Peyer's patch (tissue), 4 donors: ENCODE results near the gene ENPEP. TPM values are rescaled to one million over a fixed set of nuclear protein-coding genes. Genes with fewer than 3 reads are reported as not detected.

ENCODE experiments used
- DNase-seq, 3 donors: peaks; one replicate each; pipeline ENCODE4 v3.0.0-alpha.2; 2017 to 2019
- H3K27ac ChIP-seq, 4 donors: fragments of 200-600 bp; sonication (generic); one replicate each; pipeline ENCODE4 v1.5.1; 2016 to 2019
- H3K27me3 ChIP-seq, 2 donors: fragments of 200-600 bp; sonication (generic); one replicate each; pipeline ENCODE4 v1.5.1; 2019
- H3K36me3 ChIP-seq, 3 donors: fragments of 200-600 bp; sonication (generic); one replicate each; pipeline ENCODE4 v1.5.1; 2016 to 2019
- H3K4me1 ChIP-seq, 4 donors: fragments of 200-600 bp; sonication (generic); one replicate each; pipeline ENCODE4 v1.5.1; 2016 to 2019
- H3K4me3 ChIP-seq, 4 donors: fragments of 200-600 bp; sonication (generic); 1 replicate in 3 of 4; 2 replicates in 1 of 4; pipeline ENCODE4 v1.5.1; 2016 to 2019; ENCODE audit warnings: mild to moderate bottlenecking in 1 of 4
- H3K9me3 ChIP-seq, 4 donors: fragments of 200-600 bp; sonication (generic); one replicate each; pipeline ENCODE4 v1.5.1; 2016 to 2019; ENCODE audit warnings: mild to moderate bottlenecking in 1 of 4
- POLR2A ChIP-seq, 2 donors: fragments of 450-650 bp; IDR thresholded peaks; one replicate each; pipeline ENCODE4 v1.5.1; 2017; ENCODE audit warnings: antibody characterized with exemption in 2 of 2, mild to moderate bottlenecking in 2 of 2, moderate library complexity in 2 of 2
- total RNA-seq, 4 donors: library from RNA; depleted of rRNA; stranded (reverse); fragments of >200 nt; gene quantifications; one replicate each; pipeline ENCODE4 v1.1.0, GENCODE V29; 2016
- TF ChIP-seq, protein P1 (sequence below), 6 experiments: fragments of 450-650 bp in 4 of 6; fragments of 200-600 bp in 2 of 6; sonication (generic) in 1 of 6; IDR thresholded peaks; one replicate each; pipeline ENCODE4 v1.5.1; 2017 to 2019; ENCODE audit warnings: antibody characterized with exemption in 6 of 6, mild to moderate bottlenecking in 3 of 6, moderate library complexity in 1 of 6

The ENPEP gene
- total RNA-seq, 4 donors from 2014 or later: 27.2 to 751 (median 412) TPM

DNA sequence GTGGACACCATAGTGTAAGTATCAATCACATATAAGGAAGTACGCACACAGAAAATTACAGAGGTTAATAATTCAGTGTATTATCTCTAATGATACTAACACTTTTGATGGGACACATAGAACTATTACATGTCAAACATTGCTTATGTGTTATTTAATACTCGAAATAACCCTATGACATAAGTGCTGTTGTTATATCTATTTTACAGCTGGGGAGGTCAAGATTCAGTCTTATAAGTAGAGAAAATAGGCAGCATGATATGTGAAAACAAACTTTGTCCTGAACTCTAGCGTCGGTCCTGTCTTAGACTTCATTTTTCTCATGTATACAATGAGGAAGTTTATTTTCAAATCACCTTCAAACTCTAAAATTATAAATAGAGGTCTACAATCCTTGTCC is 23.2 kb downstream of the ENPEP start:
- Histone ChIP-seq H3K4me3 (no peak overlapping the region), H3K9me3 (no peaks in the 10 kb centered on the region), H3K27me3 (no peaks in the 10 kb centered on the region), H3K4me1 (peaks cover 0 to 5% (median 0%) of the 10 kb centered on the region in 4 donors), H3K36me3 (no peaks in the 10 kb centered on the region), H3K27ac (peak overlapping the region in 2 of 4 donors; percentile 58 to 63)
- DNase-seq: no peak
- TF ChIP-seq POLR2A (IDR thresholded peaks at IDR 0.05): no peak
- TF ChIP-seq, protein P1, sequence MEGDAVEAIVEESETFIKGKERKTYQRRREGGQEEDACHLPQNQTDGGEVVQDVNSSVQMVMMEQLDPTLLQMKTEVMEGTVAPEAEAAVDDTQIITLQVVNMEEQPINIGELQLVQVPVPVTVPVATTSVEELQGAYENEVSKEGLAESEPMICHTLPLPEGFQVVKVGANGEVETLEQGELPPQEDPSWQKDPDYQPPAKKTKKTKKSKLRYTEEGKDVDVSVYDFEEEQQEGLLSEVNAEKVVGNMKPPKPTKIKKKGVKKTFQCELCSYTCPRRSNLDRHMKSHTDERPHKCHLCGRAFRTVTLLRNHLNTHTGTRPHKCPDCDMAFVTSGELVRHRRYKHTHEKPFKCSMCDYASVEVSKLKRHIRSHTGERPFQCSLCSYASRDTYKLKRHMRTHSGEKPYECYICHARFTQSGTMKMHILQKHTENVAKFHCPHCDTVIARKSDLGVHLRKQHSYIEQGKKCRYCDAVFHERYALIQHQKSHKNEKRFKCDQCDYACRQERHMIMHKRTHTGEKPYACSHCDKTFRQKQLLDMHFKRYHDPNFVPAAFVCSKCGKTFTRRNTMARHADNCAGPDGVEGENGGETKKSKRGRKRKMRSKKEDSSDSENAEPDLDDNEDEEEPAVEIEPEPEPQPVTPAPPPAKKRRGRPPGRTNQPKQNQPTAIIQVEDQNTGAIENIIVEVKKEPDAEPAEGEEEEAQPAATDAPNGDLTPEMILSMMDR (IDR thresholded peaks at IDR 0.05): no peak

DNA sequence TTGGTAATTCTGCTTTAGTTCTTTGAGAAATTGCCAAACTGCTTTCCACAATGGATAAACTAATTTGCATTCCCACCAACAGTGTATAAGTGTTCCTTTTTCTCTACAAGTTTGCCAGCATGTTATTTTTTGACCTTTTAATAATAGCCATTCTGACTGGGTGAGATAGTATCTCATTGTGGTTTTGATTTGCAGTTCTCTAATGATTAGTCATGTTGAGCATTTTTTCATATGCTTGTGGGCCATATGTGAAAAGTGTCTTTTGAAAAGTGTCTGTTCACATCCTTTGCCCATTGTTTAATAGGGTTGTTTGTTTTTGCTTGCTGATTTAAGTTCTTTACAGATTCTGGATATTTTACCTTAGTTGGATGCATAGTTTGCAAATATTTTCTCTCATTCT is 25.9 kb downstream of the ENPEP start:
- TF ChIP-seq POLR2A (IDR thresholded peaks at IDR 0.05): no peak
- TF ChIP-seq, protein P1 (IDR thresholded peaks at IDR 0.05): no peak
- Histone ChIP-seq H3K27ac (no peak overlapping the region), H3K4me3 (no peak overlapping the region), H3K36me3 (no peaks in the 10 kb centered on the region), H3K4me1 (peaks cover 0 to 7% (median 0%) of the 10 kb centered on the region in 4 donors), H3K9me3 (no peaks in the 10 kb centered on the region), H3K27me3 (no peaks in the 10 kb centered on the region)
- no peak for DNase-seq

DNA sequence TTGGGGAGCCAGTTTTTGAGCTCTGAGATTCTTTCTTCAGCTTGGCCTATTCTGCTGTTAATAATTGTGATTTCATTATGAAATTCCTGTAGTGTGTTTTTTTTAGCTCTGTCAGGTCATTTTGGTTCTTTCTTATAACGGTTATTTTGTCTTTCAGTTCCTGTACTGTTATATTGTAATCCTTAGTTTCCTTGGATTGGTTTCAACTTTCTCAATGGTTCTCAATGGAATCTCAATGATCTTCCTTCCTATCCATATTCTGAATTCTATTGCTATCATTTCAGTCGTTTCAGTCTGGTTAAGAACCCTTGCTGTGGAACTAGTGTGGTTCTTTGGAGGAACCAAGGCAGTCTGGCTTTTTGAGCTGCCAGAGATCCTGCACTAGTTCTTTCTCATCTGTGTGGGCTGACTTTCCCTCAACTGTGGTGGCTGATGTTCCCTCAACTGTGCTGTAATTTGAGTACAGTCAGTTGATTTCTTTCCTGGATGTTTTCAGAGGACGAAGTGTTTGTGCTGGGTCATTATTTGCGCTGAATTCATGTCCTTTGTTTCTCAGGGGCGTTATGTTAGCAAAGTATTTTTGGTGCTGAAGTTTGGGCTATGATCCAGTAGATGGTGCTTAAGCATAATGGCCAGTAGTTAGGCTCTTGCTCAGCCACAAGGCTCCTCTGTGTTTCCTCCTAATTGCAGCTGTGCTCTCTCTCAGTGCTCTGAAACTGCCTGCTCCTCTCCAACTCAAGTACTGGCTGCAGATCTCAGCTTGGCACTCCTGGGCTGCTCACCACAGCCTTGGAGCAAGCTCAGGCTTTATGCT is 27.5 kb downstream of the ENPEP start:
- no peak for DNase-seq
- Histone ChIP-seq H3K4me1 (peaks cover 0 to 8% (median 0%) of the 10 kb centered on the region in 4 donors), H3K4me3 (no peak overlapping the region), H3K27me3 (no peaks in the 10 kb centered on the region), H3K9me3 (no peaks in the 10 kb centered on the region), H3K27ac (no peak overlapping the region), H3K36me3 (peaks cover 0 to 5% (median 0%) of the 10 kb centered on the region in 3 donors)
- TF ChIP-seq, protein P1 (IDR thresholded peaks at IDR 0.05): no peak
- TF ChIP-seq POLR2A (IDR thresholded peaks at IDR 0.05): no peak

DNA sequence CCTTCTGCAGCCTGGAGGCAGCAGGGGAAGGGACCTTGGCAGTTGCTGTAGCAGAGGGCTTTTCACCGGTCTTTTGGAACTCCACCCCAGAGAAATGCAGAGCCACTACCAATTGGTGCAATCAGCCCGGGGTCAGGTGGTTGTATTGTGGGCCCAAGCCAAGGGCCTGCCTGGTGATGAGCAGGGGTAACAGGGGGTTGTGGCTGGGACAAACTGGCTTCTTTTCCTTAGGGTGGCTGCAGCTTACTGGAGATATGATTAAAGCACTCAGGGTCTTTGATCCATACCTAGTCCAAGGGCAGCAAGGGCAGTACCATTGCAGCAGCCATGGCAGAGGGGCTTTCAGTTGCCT is 28.1 kb downstream of the ENPEP start:
- Histone ChIP-seq H3K9me3 (no peaks in the 10 kb centered on the region), H3K4me1 (peaks cover 0 to 12% (median 0%) of the 10 kb centered on the region in 4 donors), H3K27me3 (no peaks in the 10 kb centered on the region), H3K36me3 (peaks cover 0 to 5% (median 0%) of the 10 kb centered on the region in 3 donors), H3K4me3 (no peak overlapping the region), H3K27ac (no peak overlapping the region)
- no peak for DNase-seq
- TF ChIP-seq, protein P1 (IDR thresholded peaks at IDR 0.05): no peak

DNA sequence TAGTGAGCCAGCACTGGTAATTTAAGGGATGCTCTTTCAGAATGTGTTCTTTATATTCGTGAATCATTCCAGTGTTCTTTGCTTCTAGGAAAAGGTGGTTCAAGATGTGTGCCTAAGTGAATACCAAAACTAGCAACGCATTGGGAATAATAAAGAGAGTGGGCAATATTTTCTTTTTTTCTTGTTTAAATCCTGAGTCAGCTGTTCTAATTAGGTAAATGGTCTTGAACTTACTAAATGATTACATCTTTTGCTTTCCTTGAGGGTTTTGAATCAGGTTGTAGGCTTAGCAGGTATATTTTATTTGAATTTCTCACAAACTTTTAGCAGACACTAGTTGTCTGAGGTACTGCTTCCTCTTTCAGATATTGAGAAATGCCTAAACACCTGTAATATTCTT is 29.5 kb downstream of the ENPEP start:
- Histone ChIP-seq H3K4me1 (peaks cover 0 to 17% (median 0%) of the 10 kb centered on the region in 4 donors), H3K27ac (no peak overlapping the region)
- DNase-seq: no peak

More for the DNA sequence above, 29.5 kb downstream of the ENPEP start:
- Histone ChIP-seq H3K4me3 (no peak overlapping the region), H3K36me3 (peaks cover 0 to 5% (median 0%) of the 10 kb centered on the region in 3 donors), H3K9me3 (no peaks in the 10 kb centered on the region), H3K27me3 (no peaks in the 10 kb centered on the region)
- no peak for TF ChIP-seq POLR2A (IDR thresholded peaks at IDR 0.05)
- TF ChIP-seq, protein P1 (IDR thresholded peaks at IDR 0.05): no peak
